Activated effector memory CD4-positive, alpha-beta T cell treated with Interleukin-2 at 50 U/mL for 16 hours (primary cell): Measurements from ENCODE around the gene C1R.
"Not testable (repeated sequence)": the region's sequence is repeated elsewhere in the genome, so short reads cannot be mapped to it uniquely, and the experiment has no call there.

Experiments
- DNase-seq: peaks from one replicate; pipeline ENCODE4 v3.0.0-alpha.2; 2020

The C1R gene

GRCh38 chr12:7118881-7119280, 26.6 kb upstream of the C1R start:
- DNase-seq, result no peak

- DNase-seq, result no peak
Observed at GRCh38 chr12:7117670-7118069, 25.4 kb upstream of the C1R start.

GRCh38 chr12:7116916-7117315, 24.7 kb upstream of the C1R start:
- DNase-seq, result no peak

GRCh38 chr12:7116196-7116595, 24.0 kb upstream of the C1R start:
- DNase-seq, result no peak

- DNase-seq, result no peak
Observed at GRCh38 chr12:7114851-7115250, 22.6 kb upstream of the C1R start.

- DNase-seq, result no peak
Observed at GRCh38 chr12:7114008-7114407, 21.8 kb upstream of the C1R start.

GRCh38 chr12:7113389-7113871, 21.2 kb upstream of the C1R start:
- DNase-seq, result no peak

GRCh38 chr12:7112041-7112440, 19.8 kb upstream of the C1R start:
- no peak for DNase-seq

GRCh38 chr12:7110661-7111060, 18.4 kb upstream of the C1R start:
- DNase-seq, result no peak

- no peak for DNase-seq
Observed at GRCh38 chr12:7109572-7109920, 17.3 kb upstream of the C1R start.

GRCh38 chr12:7108796-7109571, 16.7 kb upstream of the C1R start, which contains the start of gene C1RL:
Gene C1RL (minus strand): TSS chr12:7109214. CDS start chr12:7109180, 34 bp downstream.
- peak; percentile 70 for DNase-seq

- DNase-seq, result peak; percentile 73
Observed at GRCh38 chr12:7108003-7108795, 16.0 kb upstream of the C1R start.

- DNase-seq, result no peak
Observed at GRCh38 chr12:7107636-7108002, 15.4 kb upstream of the C1R start.

- DNase-seq, result not testable (repeated sequence)
Observed at GRCh38 chr12:7107181-7107580, 14.9 kb upstream of the C1R start.

GRCh38 chr12:7106082-7106481, 13.8 kb upstream of the C1R start:
- DNase-seq, result no peak

GRCh38 chr12:7103837-7104584, 11.8 kb upstream of the C1R start:
- no peak for DNase-seq

- DNase-seq, result no peak
Observed at GRCh38 chr12:7102582-7102981, 10.3 kb upstream of the C1R start.

- no peak for DNase-seq
Observed at GRCh38 chr12:7101694-7102131, 9.5 kb upstream of the C1R start.

- no peak for DNase-seq
Observed at GRCh38 chr12:7101047-7101693, 8.9 kb upstream of the C1R start.

- DNase-seq, result no peak
Observed at GRCh38 chr12:7100239-7100638, 8.0 kb upstream of the C1R start.

GRCh38 chr12:7099290-7099996, 7.2 kb upstream of the C1R start:
- DNase-seq, result no peak

- DNase-seq, result no peak
Observed at GRCh38 chr12:7096979-7097378, 4.7 kb upstream of the C1R start.
